GM23338 (cell line): ENCODE data around the gene PGLYRP2. TPM values are rescaled to one million over a fixed set of nuclear protein-coding genes. Genes with fewer than 3 reads are reported as not detected.

ENCODE experiments used
- ATAC-seq: fragments of 200-7000 bp; cut with Tn5 transposase; 3 replicates; pipeline ENCODE4 v1.9.1; 2020
- DNase-seq: peaks from one replicate; pipeline ENCODE4 v3.0.0-alpha.2; 2015; ENCODE audit warnings: low spot score
- H2AFZ ChIP-seq: fragments of 200-600 bp; sonication (generic); 2 replicates; pipeline ENCODE4 v1.8.0; 2016; ENCODE audit warnings: antibody characterized with exemption, mild to moderate bottlenecking, moderate library complexity
- H3F3A ChIP-seq: fragments of 200-600 bp; sonication (generic); replicated peaks from 2 replicates; pipeline ENCODE4 v1.8.0; 2017; ENCODE audit warnings: antibody characterized with exemption, mixed run types, low read depth
- H3K27ac ChIP-seq: fragments of 200-600 bp; sonication (generic); 2 replicates; pipeline ENCODE4 v1.6.1; 2016; ENCODE audit warnings: low read depth
- H3K27me3 ChIP-seq: fragments of 200-600 bp; sonication (generic); 2 replicates; pipeline ENCODE4 v1.8.0; 2016; ENCODE audit warnings: mild to moderate bottlenecking, mixed run types, moderate library complexity; ENCODE audit not compliant: insufficient read depth
- H3K36me3 ChIP-seq: fragments of 200-600 bp; sonication (generic); 2 replicates; pipeline ENCODE4 v1.8.0; 2016; ENCODE audit warnings: mild to moderate bottlenecking; ENCODE audit not compliant: insufficient read depth
- H3K4me1 ChIP-seq: fragments of 200-600 bp; sonication (generic); 2 replicates; pipeline ENCODE4 v1.8.0; 2016; ENCODE audit warnings: mild to moderate bottlenecking, moderate library complexity; ENCODE audit not compliant: insufficient read depth
- H3K4me2 ChIP-seq: fragments of 200-600 bp; sonication (generic); 2 replicates; pipeline ENCODE4 v1.7.1; 2017; ENCODE audit warnings: mixed run types
- H3K4me3 ChIP-seq: fragments of 200-600 bp; sonication (generic); 2 replicates; pipeline ENCODE4 v1.6.1; 2016; ENCODE audit warnings: mixed run types
- H3K79me2 ChIP-seq: fragments of 200-600 bp; sonication (generic); replicated peaks from 2 replicates; pipeline ENCODE4 v1.8.0; 2017; ENCODE audit warnings: mild to moderate bottlenecking; ENCODE audit not compliant: insufficient read depth
- H3K9me2 ChIP-seq: fragments of 200-600 bp; sonication (generic); 2 replicates; pipeline ENCODE4 v1.8.0; 2017; ENCODE audit not compliant: insufficient read depth
- H4K20me1 ChIP-seq: fragments of 200-600 bp; sonication (generic); replicated peaks from 2 replicates; pipeline ENCODE4 v1.8.0; 2017; ENCODE audit warnings: mild to moderate bottlenecking; ENCODE audit not compliant: insufficient read depth
- H3K27ac Mint-ChIP-seq: 2 replicates; pipeline ENCODE4 v1.8.0; 2020; ENCODE audit warnings: inconsistent platforms, mild to moderate bottlenecking, moderate library complexity, mixed read lengths
- H3K27me3 Mint-ChIP-seq: 3 replicates; pipeline ENCODE4 v1.8.0; 2022; ENCODE audit warnings: low read depth, mild to moderate bottlenecking, moderate library complexity, mixed read lengths, inconsistent platforms; ENCODE audit not compliant: insufficient read depth, poor library complexity
- H3K36me3 Mint-ChIP-seq: 3 replicates; pipeline ENCODE4 v1.8.0; 2021; ENCODE audit warnings: low read depth, mild to moderate bottlenecking, inconsistent platforms, moderate library complexity, mixed read lengths
- H3K4me1 Mint-ChIP-seq: 3 replicates; pipeline ENCODE4 v1.8.0; 2020; ENCODE audit warnings: mild to moderate bottlenecking, inconsistent platforms, mixed read lengths
- H3K4me3 Mint-ChIP-seq: 3 replicates; pipeline ENCODE4 v1.8.0; 2021; ENCODE audit warnings: moderate library complexity, mild to moderate bottlenecking, inconsistent platforms, mixed read lengths
- H3K9me3 Mint-ChIP-seq: 3 replicates; pipeline ENCODE4 v1.8.0; 2020; ENCODE audit warnings: moderate library complexity, mild to moderate bottlenecking, inconsistent platforms, mixed read lengths
- CREB1 ChIP-seq: fragments of 250-450 bp; sonication (Bioruptor Pico); IDR thresholded peaks from 2 replicates; pipeline ENCODE4 v1.5.0; 2020; ENCODE audit warnings: low read depth, mild to moderate bottlenecking, moderate library complexity
- CTCF ChIP-seq, 2 experiments: fragments of 200-600 bp in 1 of 2; sonication (generic) in 1 of 2; conservative IDR thresholded peaks; 2 replicates each; pipeline versions ENCODE4 v1.5.1 to v1.6.1; 2016 to 2017; ENCODE audit warnings: antibody characterized with exemption in 2 of 2, low read depth in 2 of 2, mild to moderate bottlenecking in 2 of 2, moderate library complexity in 1 of 2
- ETS1 ChIP-seq: IDR thresholded peaks from 2 replicates; pipeline ENCODE4 v1.6.1; 2016; ENCODE audit warnings: antibody characterized with exemption
- EZH2phosphoT487 ChIP-seq: fragments of 200-600 bp; sonication (generic); IDR thresholded peaks from one replicate; pipeline ENCODE4 v1.8.1; 2018; ENCODE audit warnings: antibody characterized with exemption; ENCODE audit not compliant: unreplicated experiment
- JUNB ChIP-seq: IDR thresholded peaks from one replicate; pipeline ENCODE4 v1.6.1; 2016; ENCODE audit warnings: antibody characterized with exemption; ENCODE audit not compliant: unreplicated experiment
- NANOG ChIP-seq: IDR thresholded peaks from 2 replicates; pipeline ENCODE4 v1.6.1; 2016; ENCODE audit warnings: antibody characterized with exemption, borderline replicate concordance
- POLR2AphosphoS5 ChIP-seq: IDR thresholded peaks from 2 replicates; pipeline ENCODE4 v1.6.1; 2016; ENCODE audit warnings: antibody characterized with exemption, low read depth
- REST ChIP-seq: IDR thresholded peaks from one replicate; pipeline ENCODE4 v1.6.1; 2018; ENCODE audit warnings: antibody characterized with exemption; ENCODE audit not compliant: unreplicated experiment
- STAT1 ChIP-seq: IDR thresholded peaks from one replicate; pipeline ENCODE4 v1.6.1; 2016; ENCODE audit warnings: antibody characterized with exemption; ENCODE audit not compliant: unreplicated experiment
- ZNF114 ChIP-seq: fragments of 250-450 bp; sonication (Bioruptor Pico); IDR thresholded peaks from 2 replicates; pipeline ENCODE4 v1.5.0; 2020; ENCODE audit warnings: mild to moderate bottlenecking, moderate library complexity
- ZNF462 ChIP-seq: fragments of 250-450 bp; sonication (Bioruptor Pico); IDR thresholded peaks from 2 replicates; pipeline ENCODE4 v1.5.0; 2020; ENCODE audit warnings: mild to moderate bottlenecking, moderate library complexity
- polyA plus RNA-seq: library from polyadenylated mRNA; unstranded; fragments of >200 nt; fragmentation: Nextera tagmentation; extraction: Ambion mirVana; gene quantifications from 2 replicates; pipeline ENCODE4 v1.2.1, GENCODE V29; 2016
- total RNA-seq: library from RNA; depleted of rRNA; stranded (reverse); fragments of >200 nt; shearing (Covaris generic); gene quantifications from 2 replicates; pipeline ENCODE4 v1.2.3, GENCODE V29; 2014

PGLYRP2 gene
- total and polyA plus RNA-seq, 2 experiments from 2014 or later: not detected

- Mint-ChIP-seq H3K27ac (no peak overlapping the region), H3K4me3 (no peak overlapping the region), H3K27me3 (peaks cover 11% of the 10 kb centered on the region), H3K36me3 (peaks cover 26% of the 10 kb centered on the region), H3K9me3 (no peaks in the 10 kb centered on the region; the same call in 2 of the 3 replicates), H3K4me1 (peaks cover 15% of the 10 kb centered on the region)
- TF ChIP-seq ZNF462 (CRISPR knock-in tag) (no peak), POLR2AphosphoS5 (no peak), REST (no peak), ZNF114 (no peak), CREB1 (CRISPR knock-in tag) (no peak), EZH2phosphoT487 (no peak), STAT1 (no peak), NANOG (no peak), ETS1 (no peak), JUNB (no peak), CTCF (conservative IDR thresholded peaks at IDR 0.05; ENCODE audit: low read depth in 2 of 2) (no peak)
- peaks cover 16% of the 10 kb centered on the region for H4K20me1 ChIP-seq
- H3K36me3 ChIP-seq: no peaks in the 10 kb centered on the region
- H3K79me2 ChIP-seq: peaks cover 18% of the 10 kb centered on the region
- H2AFZ ChIP-seq: no peak overlapping the region
- H3K4me1 ChIP-seq: 0 out of 2 replicates have a peak, but pooled peaks cover 6% of the 10 kb centered on the region
- H3K27me3 ChIP-seq: no peaks in the 10 kb centered on the region
- DNase-seq (no peak), ATAC-seq (no peak)
- H3K27ac ChIP-seq: no peak overlapping the region
- H3K9me2 ChIP-seq: no peaks in the 10 kb centered on the region
- H3K4me3 ChIP-seq: no peak overlapping the region
- H3F3A ChIP-seq: no peaks in the 10 kb centered on the region
- H3K4me2 ChIP-seq: no peak overlapping the region
Measured at GRCh38 chr19:15427991-15428471, 51.3 kb downstream of the PGLYRP2 start.
